Measurements from ENCODE around the gene TSPAN18. TPM values are rescaled to one million over a fixed set of nuclear protein-coding genes. Genes with fewer than 3 reads are reported as not detected.
A peak's percentile ranks its signal among the peaks of the same experiment; 100 is the strongest.

Gene TSPAN18
- total RNA-seq, 2 experiments from 2014 or later, result 0.85 to 0.92 TPM

GRCh38 chr11:44694443-44694842 is 32.3 kb upstream of the TSPAN18 start:
- no peaks in the 10 kb centered on the region for H3K36me3 Mint-ChIP-seq (ENCODE audit: low read depth)
- ATAC-seq (no peak), DNase-seq (peak; percentile 5)
- TF ChIP-seq CTCF (IDR thresholded peaks at IDR 0.05), result no peak
- ChIA-PET CTCF (interaction anchor here (1.5 kb wide), 1 partner anchor 80 kb away, joined by 5 read pairs; no protein-coding TSS in a partner anchor), POLR2A (no interaction called here)
- H3K9me3 Mint-ChIP-seq, result no peaks in the 10 kb centered on the region
- intact Hi-C loops (cut with micrococcal nuclease), result no loop called here
- no peak overlapping the region for H3K4me3 Mint-ChIP-seq
- no peak overlapping the region for H3K27ac Mint-ChIP-seq
- H3K27me3 Mint-ChIP-seq, result no peaks in the 10 kb centered on the region
- H3K4me1 Mint-ChIP-seq (ENCODE audit: low read depth), result no peaks in the 10 kb centered on the region

- TF ChIP-seq CTCF (IDR thresholded peaks at IDR 0.05), result no peak
- Mint-ChIP-seq H3K4me3 (no peak overlapping the region), H3K27ac (no peak overlapping the region), H3K27me3 (peaks cover under 1% of the 10 kb centered on the region), H3K36me3 (ENCODE audit: low read depth) (no peaks in the 10 kb centered on the region), H3K4me1 (ENCODE audit: low read depth) (no peaks in the 10 kb centered on the region), H3K9me3 (no peaks in the 10 kb centered on the region)
- DNase-seq (no peak), ATAC-seq (no peak)
- ChIA-PET POLR2A (no interaction called here), CTCF (interaction anchor here (1.6 kb wide), 1 partner anchor 138 kb away, joined by 5 read pairs; no protein-coding TSS in a partner anchor)
- intact Hi-C loops (cut with micrococcal nuclease), result no loop called here
Observed at GRCh38 chr11:44695169-44695833, 31.5 kb upstream of the TSPAN18 start.

- Mint-ChIP-seq H3K27me3 (peaks cover 2% of the 10 kb centered on the region), H3K4me3 (no peak overlapping the region), H3K9me3 (no peaks in the 10 kb centered on the region), H3K4me1 (ENCODE audit: low read depth) (no peaks in the 10 kb centered on the region), H3K36me3 (ENCODE audit: low read depth) (no peaks in the 10 kb centered on the region), H3K27ac (no peak overlapping the region)
- ChIA-PET CTCF (interaction anchor here (0.9 kb wide), 1 partner anchor 213 kb away, joined by 3 read pairs; no protein-coding TSS in a partner anchor), POLR2A (no interaction called here)
- ATAC-seq (no peak), DNase-seq (no peak)
- TF ChIP-seq CTCF (IDR thresholded peaks at IDR 0.05), result no peak
- intact Hi-C loops (cut with micrococcal nuclease), result no loop called here
Observed at GRCh38 chr11:44698252-44698912, 28.4 kb upstream of the TSPAN18 start.

GRCh38 chr11:44699497-44700408 is 27.0 kb upstream of the TSPAN18 start:
- ChIA-PET CTCF (no interaction called here), POLR2A (no interaction called here)
- no peak for ATAC-seq
- Mint-ChIP-seq H3K27ac (no peak overlapping the region), H3K4me1 (ENCODE audit: low read depth) (no peaks in the 10 kb centered on the region), H3K27me3 (peaks cover 2% of the 10 kb centered on the region), H3K9me3 (peaks cover 5% of the 10 kb centered on the region), H3K4me3 (no peak overlapping the region), H3K36me3 (ENCODE audit: low read depth) (peaks cover 2% of the 10 kb centered on the region)
- no peak for TF ChIP-seq CTCF (IDR thresholded peaks at IDR 0.05)
- intact Hi-C loops (cut with micrococcal nuclease), result no loop called here
- DNase-seq, result no peak

Measured in activated CD8-positive, alpha-beta T cell treated with anti-CD3 and anti-CD28 coated beads for 36 hours (primary cell).